ENCODE data around the gene MMRN2.

Gene MMRN2

GRCh38 chr10:86969421-86970041 is 12.1 kb upstream of the MMRN2 start:
- ATAC-seq: no peak
- TF ChIP-seq, protein P1, sequence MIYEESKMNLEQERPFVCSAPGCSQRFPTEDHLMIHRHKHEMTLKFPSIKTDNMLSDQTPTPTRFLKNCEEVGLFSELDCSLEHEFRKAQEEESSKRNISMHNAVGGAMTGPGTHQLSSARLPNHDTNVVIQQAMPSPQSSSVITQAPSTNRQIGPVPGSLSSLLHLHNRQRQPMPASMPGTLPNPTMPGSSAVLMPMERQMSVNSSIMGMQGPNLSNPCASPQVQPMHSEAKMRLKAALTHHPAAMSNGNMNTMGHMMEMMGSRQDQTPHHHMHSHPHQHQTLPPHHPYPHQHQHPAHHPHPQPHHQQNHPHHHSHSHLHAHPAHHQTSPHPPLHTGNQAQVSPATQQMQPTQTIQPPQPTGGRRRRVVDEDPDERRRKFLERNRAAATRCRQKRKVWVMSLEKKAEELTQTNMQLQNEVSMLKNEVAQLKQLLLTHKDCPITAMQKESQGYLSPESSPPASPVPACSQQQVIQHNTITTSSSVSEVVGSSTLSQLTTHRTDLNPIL (CRISPR knock-in tag; IDR thresholded peaks at IDR 0.05; ENCODE audit: low read depth): no peak
- TF ChIP-seq GLIS3 (CRISPR knock-in tag; IDR thresholded peaks at IDR 0.05) (no peak), CSDC2 (CRISPR knock-in tag; IDR thresholded peaks at IDR 0.05) (no peak), ZNF565 (CRISPR knock-in tag; conservative IDR thresholded peaks at IDR 0.05; ENCODE audit: low read depth) (no peak), POU6F1 (CRISPR knock-in tag; IDR thresholded peaks at IDR 0.05; ENCODE audit: borderline replicate concordance, low read depth) (no peak), ISL1 (CRISPR knock-in tag; IDR thresholded peaks at IDR 0.05) (no peak), TCF4 (CRISPR knock-in tag; IDR thresholded peaks at IDR 0.05; ENCODE audit: borderline replicate concordance) (no peak), OSR1 (CRISPR knock-in tag; IDR thresholded peaks at IDR 0.05) (no peak), ZFP30 (CRISPR knock-in tag; IDR thresholded peaks at IDR 0.05) (no peak), ZNF70 (CRISPR knock-in tag; IDR thresholded peaks at IDR 0.05) (no peak), ZNF8 (CRISPR knock-in tag; IDR thresholded peaks at IDR 0.05) (no peak), ZC3H10 (CRISPR knock-in tag; IDR thresholded peaks at IDR 0.05) (no peak), SNAI2 (CRISPR knock-in tag; IDR thresholded peaks at IDR 0.05) (no peak), BACH2 (CRISPR knock-in tag; IDR thresholded peaks at IDR 0.05; ENCODE audit: borderline replicate concordance) (no peak), PPARA (CRISPR knock-in tag; IDR thresholded peaks at IDR 0.05; ENCODE audit: borderline replicate concordance) (no peak), PATZ1 (CRISPR knock-in tag; IDR thresholded peaks at IDR 0.05; ENCODE audit: borderline replicate concordance) (no peak), ESRRG (CRISPR knock-in tag; IDR thresholded peaks at IDR 0.05) (no peak)
- TF ChIP-seq, protein P2, sequence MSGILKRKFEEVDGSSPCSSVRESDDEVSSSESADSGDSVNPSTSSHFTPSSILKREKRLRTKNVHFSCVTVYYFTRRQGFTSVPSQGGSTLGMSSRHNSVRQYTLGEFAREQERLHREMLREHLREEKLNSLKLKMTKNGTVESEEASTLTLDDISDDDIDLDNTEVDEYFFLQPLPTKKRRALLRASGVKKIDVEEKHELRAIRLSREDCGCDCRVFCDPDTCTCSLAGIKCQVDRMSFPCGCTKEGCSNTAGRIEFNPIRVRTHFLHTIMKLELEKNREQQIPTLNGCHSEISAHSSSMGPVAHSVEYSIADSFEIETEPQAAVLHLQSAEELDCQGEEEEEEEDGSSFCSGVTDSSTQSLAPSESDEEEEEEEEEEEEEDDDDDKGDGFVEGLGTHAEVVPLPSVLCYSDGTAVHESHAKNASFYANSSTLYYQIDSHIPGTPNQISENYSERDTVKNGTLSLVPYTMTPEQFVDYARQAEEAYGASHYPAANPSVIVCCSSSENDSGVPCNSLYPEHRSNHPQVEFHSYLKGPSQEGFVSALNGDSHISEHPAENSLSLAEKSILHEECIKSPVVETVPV (CRISPR knock-in tag; IDR thresholded peaks at IDR 0.05): no peak

DNA sequence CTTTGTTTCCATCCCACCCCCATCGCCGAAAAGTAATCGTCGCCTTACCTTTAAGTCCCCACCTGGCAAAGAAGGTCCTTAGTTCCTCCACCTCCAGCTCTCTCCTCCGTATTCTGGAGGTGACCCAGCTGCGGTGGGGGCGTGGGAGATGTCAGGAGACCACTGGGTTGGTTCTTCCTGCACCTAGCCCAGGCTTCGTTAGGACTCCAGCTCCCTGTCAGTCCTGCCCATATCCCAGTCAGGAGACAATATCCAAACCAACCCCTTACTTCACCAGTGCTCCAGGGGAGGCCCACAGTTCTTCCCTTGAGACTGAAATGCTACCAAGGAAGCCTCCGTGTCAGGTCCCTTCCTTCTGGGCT is 11.6 kb upstream of the MMRN2 start:
- ATAC-seq: no peak
- TF ChIP-seq ZFP30 (CRISPR knock-in tag; IDR thresholded peaks at IDR 0.05) (no peak), BACH2 (CRISPR knock-in tag; IDR thresholded peaks at IDR 0.05; ENCODE audit: borderline replicate concordance) (no peak)

DNA sequence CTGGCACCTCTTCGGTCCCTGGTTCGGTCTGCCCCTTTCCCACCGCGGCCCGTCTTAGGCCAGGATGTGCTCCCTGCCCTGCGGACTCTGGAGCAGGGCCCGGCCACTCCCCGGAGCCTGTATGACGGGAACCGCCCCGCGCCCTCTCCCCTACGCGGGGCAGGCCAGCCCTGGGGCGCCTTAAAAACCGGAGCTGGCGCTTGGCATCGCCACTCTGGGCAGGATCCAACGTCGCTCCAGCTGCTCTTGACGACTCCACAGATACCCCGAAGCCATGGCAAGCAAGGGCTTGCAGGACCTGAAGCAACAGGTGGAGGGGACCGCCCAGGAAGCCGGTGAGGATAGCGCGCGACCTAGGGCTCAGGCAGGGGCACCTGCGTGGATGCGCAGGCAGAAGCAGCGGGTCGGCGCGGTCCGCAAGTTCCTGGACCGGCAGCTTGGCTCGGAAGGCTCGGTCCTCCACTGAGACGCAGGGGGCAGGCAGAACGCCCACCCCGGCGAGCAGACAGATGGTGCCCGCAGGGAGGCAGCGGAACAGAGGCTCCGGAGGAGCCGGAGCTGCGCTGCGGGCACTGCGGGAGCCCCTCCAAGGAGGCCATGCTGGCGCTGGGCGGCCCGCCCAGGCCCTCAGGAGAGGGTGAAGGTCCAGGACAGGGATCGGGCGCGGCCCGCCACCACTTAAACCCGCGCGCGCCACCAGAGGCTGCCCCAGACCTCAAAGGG is 11.0 kb upstream of the MMRN2 start, which contains the start of gene ADIRF:
TSS of gene ADIRF (plus strand) at position 212 of the 723 bp plus-strand sequence. CDS start at position 275, 63 bp downstream.
- no peak for ATAC-seq
- TF ChIP-seq SNAI2 (CRISPR knock-in tag; IDR thresholded peaks at IDR 0.05): no peak
- TF ChIP-seq RARB (CRISPR knock-in tag; IDR thresholded peaks at IDR 0.05): no peak
- TF ChIP-seq ZC3H10 (CRISPR knock-in tag; IDR thresholded peaks at IDR 0.05): no peak
- no peak for TF ChIP-seq GLIS3 (CRISPR knock-in tag; IDR thresholded peaks at IDR 0.05)
- no peak for TF ChIP-seq ZFP3 (CRISPR knock-in tag; IDR thresholded peaks at IDR 0.05)
- no peak for TF ChIP-seq TOX (CRISPR knock-in tag; IDR thresholded peaks at IDR 0.05; ENCODE audit: borderline replicate concordance)
- no peak for TF ChIP-seq POU6F1 (CRISPR knock-in tag; IDR thresholded peaks at IDR 0.05; ENCODE audit: borderline replicate concordance, low read depth)
- TF ChIP-seq PPARA (CRISPR knock-in tag; IDR thresholded peaks at IDR 0.05; ENCODE audit: borderline replicate concordance): no peak
- TF ChIP-seq ZNF70 (CRISPR knock-in tag; IDR thresholded peaks at IDR 0.05): no peak

Data from SK-N-SH treated with all-trans-retinoic acid at 6 μM for 48 hours (cell line).